Mesendoderm (in vitro differentiated cells): ENCODE measurements around the gene CLEC19A.

Source experiments
- DNase-seq: peaks from one replicate; pipeline ENCODE4 v3.0.0; 2013
- H2AK5ac ChIP-seq: 2 replicates; pipeline ENCODE4 v1.6.1; 2013; ENCODE audit warnings: low read length, inconsistent platforms
- H2BK120ac ChIP-seq: 2 replicates; pipeline ENCODE4 v1.6.1; 2013; ENCODE audit warnings: low read depth, mild to moderate bottlenecking, low read length, moderate library complexity, mixed read lengths
- H2BK15ac ChIP-seq: replicated peaks from 2 replicates; pipeline ENCODE4 v1.6.1; 2013; ENCODE audit warnings: low read depth, mild to moderate bottlenecking, moderate library complexity
- H2BK5ac ChIP-seq: 2 replicates; pipeline ENCODE4 v1.6.1; 2013; ENCODE audit warnings: low read length, inconsistent platforms
- H3K18ac ChIP-seq: 2 replicates; pipeline ENCODE4 v1.6.1; 2013; ENCODE audit warnings: mild to moderate bottlenecking, low read length, mixed read lengths
- H3K23ac ChIP-seq: one replicate; pipeline ENCODE4 v1.6.1; 2013; ENCODE audit warnings: low read length
- H3K27ac ChIP-seq: 2 replicates; pipeline ENCODE4 v1.5.1; 2013; ENCODE audit warnings: low read depth, mild to moderate bottlenecking, inconsistent platforms, low read length, moderate library complexity
- H3K27me3 ChIP-seq: 2 replicates; pipeline ENCODE4 v1.6.1; 2013; ENCODE audit warnings: low read length, control low read depth, mild to moderate bottlenecking, inconsistent platforms; ENCODE audit not compliant: insufficient read depth, poor library complexity
- H3K36me3 ChIP-seq: 2 replicates; pipeline ENCODE4 v1.6.1; 2013; ENCODE audit warnings: low read length, inconsistent platforms; ENCODE audit not compliant: control insufficient read depth, insufficient read depth
- H3K4ac ChIP-seq: one replicate; pipeline ENCODE4 v1.6.1; 2013; ENCODE audit warnings: low read depth, mild to moderate bottlenecking, low read length, moderate library complexity
- H3K4me1 ChIP-seq: 2 replicates; pipeline ENCODE4 v1.6.1; 2013; ENCODE audit warnings: low read depth, low read length, inconsistent platforms; ENCODE audit not compliant: control insufficient read depth
- H3K4me2 ChIP-seq: 2 replicates; pipeline ENCODE4 v1.6.1; 2013; ENCODE audit warnings: low read length
- H3K4me3 ChIP-seq: 2 replicates; pipeline ENCODE4 v1.5.1; 2013; ENCODE audit warnings: mild to moderate bottlenecking, low read length
- H3K56ac ChIP-seq: one replicate; pipeline ENCODE4 v1.6.1; 2013; ENCODE audit warnings: low read length
- H3K79me1 ChIP-seq: 2 replicates; pipeline ENCODE4 v1.6.1; 2013; ENCODE audit warnings: low read length, inconsistent platforms
- H3K79me2 ChIP-seq: 2 replicates; pipeline ENCODE4 v1.6.1; 2013; ENCODE audit warnings: mild to moderate bottlenecking, low read length; ENCODE audit not compliant: control insufficient read depth, insufficient read depth
- H3K9ac ChIP-seq: 2 replicates; pipeline ENCODE4 v1.6.1; 2013; ENCODE audit warnings: low read length, inconsistent platforms
- H4K5ac ChIP-seq: one replicate; pipeline ENCODE4 v1.6.1; 2013; ENCODE audit warnings: low read length
- H4K8ac ChIP-seq: one replicate; pipeline ENCODE4 v1.6.1; 2013; ENCODE audit warnings: low read depth, mild to moderate bottlenecking, control low read depth, low read length, moderate library complexity
- WGBS: extraction: QIAGEN DNeasy Blood & Tissue Kit; methylation state at CpG from one replicate; pipeline ENCODE4 v1.1.7; 2013; ENCODE audit warnings: low lambda C conversion rate, missing lambda C conversion rate; ENCODE audit not compliant: insufficient coverage; ENCODE audit errors: extremely low coverage; 5-methylcytosine and 5-hydroxymethylcytosine counted together

Gene CLEC19A

DNA sequence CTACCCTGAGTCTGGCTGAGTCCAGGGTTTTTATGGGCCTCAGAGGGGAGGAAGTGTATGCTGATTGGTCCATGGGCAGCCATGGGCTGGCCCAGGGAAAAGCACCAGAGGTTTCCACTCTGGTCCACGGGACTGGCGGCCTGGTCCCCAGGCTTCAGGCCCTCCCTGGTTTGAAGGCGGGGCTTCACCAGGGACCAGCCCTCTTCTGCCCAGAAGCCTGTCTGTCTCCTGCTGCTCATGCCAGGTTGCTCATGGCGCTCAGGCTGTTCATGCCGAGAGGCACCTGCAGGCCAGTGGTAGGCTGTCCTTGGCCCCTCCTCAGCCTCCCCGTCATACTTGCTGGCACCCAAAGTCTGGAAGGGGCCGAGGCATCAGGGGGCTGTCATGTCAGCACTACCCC is 45.0 kb upstream of the CLEC19A start:
- H3K4me1 ChIP-seq: no peaks in the 10 kb centered on the region
- H3K9ac ChIP-seq: no peak overlapping the region
- H3K4ac ChIP-seq: no peak overlapping the region
- H3K27me3 ChIP-seq: no peaks in the 10 kb centered on the region
- no CpG with 5 or more reads among the region's 7 CpGs for WGBS
- no peak overlapping the region for H3K18ac ChIP-seq
- no peaks in the 10 kb centered on the region for H3K79me1 ChIP-seq
- H3K56ac ChIP-seq: no peak overlapping the region
- H2BK5ac ChIP-seq: no peak overlapping the region
- no peak overlapping the region for H3K4me2 ChIP-seq
- no peak overlapping the region for H3K23ac ChIP-seq
- H4K8ac ChIP-seq: no peak overlapping the region
- no peak overlapping the region for H2AK5ac ChIP-seq
- no peaks in the 10 kb centered on the region for H3K36me3 ChIP-seq
- no peak for DNase-seq
- H3K4me3 ChIP-seq: no peak overlapping the region
- no peaks in the 10 kb centered on the region for H3K79me2 ChIP-seq
- no peak overlapping the region for H4K5ac ChIP-seq
- H3K27ac ChIP-seq: no peak overlapping the region
- H2BK120ac ChIP-seq: no peak overlapping the region
- no peak overlapping the region for H2BK15ac ChIP-seq

DNA sequence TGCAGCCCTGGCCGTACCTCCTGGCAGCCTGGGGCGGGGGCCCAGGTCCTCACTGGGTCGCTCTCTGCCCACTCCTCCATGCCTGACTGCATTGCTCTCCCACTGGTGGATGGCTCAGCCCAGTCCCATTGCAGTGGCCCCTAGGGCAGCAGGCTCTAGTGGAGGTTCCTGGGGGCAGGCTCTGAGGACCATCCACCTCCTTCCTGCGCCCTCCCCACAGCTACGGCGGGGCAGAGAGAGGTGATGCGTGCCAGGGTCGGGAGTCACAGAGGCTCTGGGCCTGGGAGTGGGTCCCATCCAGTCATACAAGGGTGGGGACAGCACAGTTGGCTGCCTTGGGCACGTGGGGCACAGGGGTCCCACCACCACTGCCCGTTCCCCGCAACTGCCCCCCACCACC is 44.0 kb upstream of the CLEC19A start:
- peak overlapping the region; percentile 15 for H3K56ac ChIP-seq
- H3K27ac ChIP-seq: no peak overlapping the region
- WGBS: no CpG with 5 or more reads among the region's 11 CpGs
- no peak overlapping the region for H3K4me2 ChIP-seq
- no peak overlapping the region for H2BK120ac ChIP-seq
- no peak overlapping the region for H3K18ac ChIP-seq
- H2BK15ac ChIP-seq: no peak overlapping the region
- no peak overlapping the region for H3K9ac ChIP-seq
- H3K36me3 ChIP-seq: no peaks in the 10 kb centered on the region
- H3K4ac ChIP-seq: no peak overlapping the region
- H3K4me1 ChIP-seq: no peaks in the 10 kb centered on the region
- DNase-seq: no peak
- no peak overlapping the region for H2BK5ac ChIP-seq
- no peak overlapping the region for H3K23ac ChIP-seq
- no peak overlapping the region for H4K8ac ChIP-seq
- no peak overlapping the region for H3K4me3 ChIP-seq
- H3K79me2 ChIP-seq: no peaks in the 10 kb centered on the region
- no peak overlapping the region for H4K5ac ChIP-seq
- H3K27me3 ChIP-seq: no peaks in the 10 kb centered on the region
- no peaks in the 10 kb centered on the region for H3K79me1 ChIP-seq
- no peak overlapping the region for H2AK5ac ChIP-seq

DNA sequence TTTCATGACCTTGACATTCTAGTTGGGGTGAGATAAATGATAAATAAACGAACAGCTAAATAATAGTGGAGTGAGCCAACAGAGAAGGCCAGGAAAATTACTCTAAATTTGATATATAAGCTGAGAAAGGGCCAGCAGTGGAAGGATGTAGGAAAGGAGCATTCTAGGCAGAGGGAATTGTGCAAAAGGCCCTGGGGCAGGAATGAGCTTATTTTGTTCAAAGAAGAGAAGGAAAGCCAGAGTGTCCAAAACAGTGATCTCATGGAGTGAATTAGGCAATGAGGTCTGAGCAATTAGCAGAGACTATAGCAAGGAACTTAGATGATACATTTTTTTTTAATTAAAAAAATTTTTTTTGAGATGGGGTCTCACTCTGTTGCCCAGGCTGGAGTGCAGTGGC is 43.3 kb upstream of the CLEC19A start:
- Histone ChIP-seq H2BK5ac (no peak overlapping the region), H3K23ac (no peak overlapping the region), H3K18ac (no peak overlapping the region), H3K56ac (no peak overlapping the region), H3K9ac (no peak overlapping the region), H2AK5ac (no peak overlapping the region), H3K79me2 (no peaks in the 10 kb centered on the region), H3K4me2 (no peak overlapping the region), H4K8ac (no peak overlapping the region), H3K4ac (no peak overlapping the region), H2BK15ac (no peak overlapping the region), H3K27ac (no peak overlapping the region), H3K36me3 (no peaks in the 10 kb centered on the region), H4K5ac (no peak overlapping the region), H3K79me1 (no peaks in the 10 kb centered on the region), H3K27me3 (no peaks in the 10 kb centered on the region), H2BK120ac (no peak overlapping the region), H3K4me3 (no peak overlapping the region), H3K4me1 (no peaks in the 10 kb centered on the region)
- DNase-seq: no peak
- WGBS: no CpG with 5 or more reads among the region's 1 CpG

DNA sequence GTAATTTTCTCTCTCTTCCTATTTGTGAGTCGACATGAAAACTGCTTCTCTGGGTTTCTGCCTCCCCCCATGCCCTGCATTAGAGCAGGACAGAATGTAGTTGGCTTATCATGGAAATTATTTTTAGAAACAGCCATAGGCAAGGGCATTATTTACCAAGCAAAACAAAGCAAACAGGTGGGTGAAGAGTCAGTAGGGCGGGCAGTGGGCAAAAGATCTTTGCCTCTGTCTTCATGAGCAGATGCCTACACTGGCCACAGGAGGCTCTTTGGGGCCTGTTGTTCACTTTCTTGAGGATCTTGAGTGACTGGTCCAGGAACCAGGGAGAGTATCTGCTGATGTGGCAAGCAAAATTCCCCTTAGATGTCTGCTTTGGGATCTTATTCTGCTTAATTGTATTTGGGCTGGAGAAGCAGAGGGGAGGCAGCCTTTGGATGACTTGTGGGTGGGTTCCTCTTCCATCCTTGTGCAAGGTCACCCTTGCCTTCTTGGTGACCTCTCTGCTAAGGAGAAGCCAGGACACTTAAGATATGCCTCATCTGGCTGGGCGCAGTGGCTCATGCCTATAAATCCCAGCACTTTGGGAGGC is 42.5 kb upstream of the CLEC19A start:
- no peak overlapping the region for H4K5ac ChIP-seq
- no peak for DNase-seq
- H3K27ac ChIP-seq: no peak overlapping the region
- no peak overlapping the region for H2AK5ac ChIP-seq
- H3K4ac ChIP-seq: no peak overlapping the region
- H2BK5ac ChIP-seq: no peak overlapping the region
- no peaks in the 10 kb centered on the region for H3K79me1 ChIP-seq
- no peak overlapping the region for H2BK120ac ChIP-seq
- H3K23ac ChIP-seq: no peak overlapping the region
- H3K9ac ChIP-seq: no peak overlapping the region
- no peak overlapping the region for H4K8ac ChIP-seq
- H3K18ac ChIP-seq: no peak overlapping the region
- H3K56ac ChIP-seq: no peak overlapping the region
- no peak overlapping the region for H3K4me3 ChIP-seq
- H3K27me3 ChIP-seq: no peaks in the 10 kb centered on the region
- no peak overlapping the region for H2BK15ac ChIP-seq
- WGBS: no CpG with 5 or more reads among the region's 3 CpGs
- H3K79me2 ChIP-seq: no peaks in the 10 kb centered on the region
- H3K4me2 ChIP-seq: no peak overlapping the region
- no peaks in the 10 kb centered on the region for H3K4me1 ChIP-seq
- no peaks in the 10 kb centered on the region for H3K36me3 ChIP-seq

GRCh38 chr16:19245326-19245925 is 40.1 kb upstream of the CLEC19A start:
- H2BK120ac ChIP-seq: no peak overlapping the region
- H4K5ac ChIP-seq: no peak overlapping the region
- no peaks in the 10 kb centered on the region for H3K79me2 ChIP-seq
- no peak overlapping the region for H3K4ac ChIP-seq
- H3K79me1 ChIP-seq: no peaks in the 10 kb centered on the region
- H2BK15ac ChIP-seq: no peak overlapping the region
- H2AK5ac ChIP-seq: no peak overlapping the region
- no peak overlapping the region for H3K18ac ChIP-seq
- DNase-seq: no peak
- no peaks in the 10 kb centered on the region for H3K36me3 ChIP-seq
- H3K4me2 ChIP-seq: no peak overlapping the region
- no peak overlapping the region for H3K27ac ChIP-seq
- WGBS: no CpG with 5 or more reads among the region's 8 CpGs
- H3K27me3 ChIP-seq: no peaks in the 10 kb centered on the region
- no peaks in the 10 kb centered on the region for H3K4me1 ChIP-seq
- H3K23ac ChIP-seq: no peak overlapping the region
- H2BK5ac ChIP-seq: no peak overlapping the region
- no peak overlapping the region for H3K9ac ChIP-seq
- no peak overlapping the region for H3K4me3 ChIP-seq
- H4K8ac ChIP-seq: no peak overlapping the region
- H3K56ac ChIP-seq: no peak overlapping the region

DNA sequence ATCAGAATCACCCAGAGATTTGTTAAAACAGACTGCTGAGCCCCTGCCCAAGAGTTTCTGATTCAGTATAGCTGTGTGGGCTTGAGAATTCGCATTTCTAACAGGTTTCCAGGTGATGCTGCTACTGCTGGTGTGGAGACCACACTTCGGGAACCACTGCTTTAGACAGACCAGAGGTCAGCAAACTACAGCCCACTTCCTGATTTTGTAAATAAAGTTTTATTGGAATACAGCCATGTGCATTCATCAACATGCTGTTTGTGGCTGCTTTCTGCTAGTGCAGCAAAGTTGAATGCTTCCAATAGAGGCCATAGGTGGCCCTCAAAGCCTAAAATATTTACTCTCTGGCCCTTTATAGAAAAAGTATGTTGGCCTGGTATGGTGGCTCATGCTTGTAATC is 32.6 kb upstream of the CLEC19A start:
- no peaks in the 10 kb centered on the region for H3K79me1 ChIP-seq
- no peak overlapping the region for H3K9ac ChIP-seq
- H3K27ac ChIP-seq: no peak overlapping the region
- H3K23ac ChIP-seq: no peak overlapping the region
- H3K4me2 ChIP-seq: no peak overlapping the region
- H3K4me3 ChIP-seq: no peak overlapping the region
- H3K79me2 ChIP-seq: no peaks in the 10 kb centered on the region
- no peak overlapping the region for H3K18ac ChIP-seq
- no peak overlapping the region for H2BK5ac ChIP-seq
- H3K27me3 ChIP-seq: no peaks in the 10 kb centered on the region
- H3K36me3 ChIP-seq: no peaks in the 10 kb centered on the region
- no peak overlapping the region for H4K8ac ChIP-seq
- no peak for DNase-seq
- H2BK120ac ChIP-seq: no peak overlapping the region
- no peaks in the 10 kb centered on the region for H3K4me1 ChIP-seq
- H4K5ac ChIP-seq: no peak overlapping the region
- H3K4ac ChIP-seq: no peak overlapping the region
- H3K56ac ChIP-seq: no peak overlapping the region
- no CpG with 5 or more reads among the region's 2 CpGs for WGBS
- H2BK15ac ChIP-seq: no peak overlapping the region
- no peak overlapping the region for H2AK5ac ChIP-seq
